GM23338 (cell line): ENCODE results near the gene PRR27. TPM values are rescaled to one million over a fixed set of nuclear protein-coding genes. Genes with fewer than 3 reads are reported as not detected.

ENCODE experiments used
- ATAC-seq: fragments of 200-7000 bp; cut with Tn5 transposase; 3 replicates; pipeline ENCODE4 v1.9.1; 2020
- DNase-seq: peaks from one replicate; pipeline ENCODE4 v3.0.0-alpha.2; 2015; ENCODE audit warnings: low spot score
- H2AFZ ChIP-seq: fragments of 200-600 bp; sonication (generic); 2 replicates; pipeline ENCODE4 v1.8.0; 2016; ENCODE audit warnings: antibody characterized with exemption, mild to moderate bottlenecking, moderate library complexity
- H3F3A ChIP-seq: fragments of 200-600 bp; sonication (generic); replicated peaks from 2 replicates; pipeline ENCODE4 v1.8.0; 2017; ENCODE audit warnings: antibody characterized with exemption, mixed run types, low read depth
- H3K27ac ChIP-seq: fragments of 200-600 bp; sonication (generic); 2 replicates; pipeline ENCODE4 v1.6.1; 2016; ENCODE audit warnings: low read depth
- H3K27me3 ChIP-seq: fragments of 200-600 bp; sonication (generic); 2 replicates; pipeline ENCODE4 v1.8.0; 2016; ENCODE audit warnings: mild to moderate bottlenecking, mixed run types, moderate library complexity; ENCODE audit not compliant: insufficient read depth
- H3K36me3 ChIP-seq: fragments of 200-600 bp; sonication (generic); 2 replicates; pipeline ENCODE4 v1.8.0; 2016; ENCODE audit warnings: mild to moderate bottlenecking; ENCODE audit not compliant: insufficient read depth
- H3K4me1 ChIP-seq: fragments of 200-600 bp; sonication (generic); 2 replicates; pipeline ENCODE4 v1.8.0; 2016; ENCODE audit warnings: mild to moderate bottlenecking, moderate library complexity; ENCODE audit not compliant: insufficient read depth
- H3K4me2 ChIP-seq: fragments of 200-600 bp; sonication (generic); 2 replicates; pipeline ENCODE4 v1.7.1; 2017; ENCODE audit warnings: mixed run types
- H3K4me3 ChIP-seq: fragments of 200-600 bp; sonication (generic); 2 replicates; pipeline ENCODE4 v1.6.1; 2016; ENCODE audit warnings: mixed run types
- H3K79me2 ChIP-seq: fragments of 200-600 bp; sonication (generic); replicated peaks from 2 replicates; pipeline ENCODE4 v1.8.0; 2017; ENCODE audit warnings: mild to moderate bottlenecking; ENCODE audit not compliant: insufficient read depth
- H3K9me2 ChIP-seq: fragments of 200-600 bp; sonication (generic); 2 replicates; pipeline ENCODE4 v1.8.0; 2017; ENCODE audit not compliant: insufficient read depth
- H4K20me1 ChIP-seq: fragments of 200-600 bp; sonication (generic); replicated peaks from 2 replicates; pipeline ENCODE4 v1.8.0; 2017; ENCODE audit warnings: mild to moderate bottlenecking; ENCODE audit not compliant: insufficient read depth
- H3K27ac Mint-ChIP-seq: 2 replicates; pipeline ENCODE4 v1.8.0; 2020; ENCODE audit warnings: inconsistent platforms, mild to moderate bottlenecking, moderate library complexity, mixed read lengths
- H3K27me3 Mint-ChIP-seq: 3 replicates; pipeline ENCODE4 v1.8.0; 2022; ENCODE audit warnings: low read depth, mild to moderate bottlenecking, moderate library complexity, mixed read lengths, inconsistent platforms; ENCODE audit not compliant: insufficient read depth, poor library complexity
- H3K36me3 Mint-ChIP-seq: 3 replicates; pipeline ENCODE4 v1.8.0; 2021; ENCODE audit warnings: low read depth, mild to moderate bottlenecking, inconsistent platforms, moderate library complexity, mixed read lengths
- H3K4me1 Mint-ChIP-seq: 3 replicates; pipeline ENCODE4 v1.8.0; 2020; ENCODE audit warnings: mild to moderate bottlenecking, inconsistent platforms, mixed read lengths
- H3K4me3 Mint-ChIP-seq: 3 replicates; pipeline ENCODE4 v1.8.0; 2021; ENCODE audit warnings: moderate library complexity, mild to moderate bottlenecking, inconsistent platforms, mixed read lengths
- H3K9me3 Mint-ChIP-seq: 3 replicates; pipeline ENCODE4 v1.8.0; 2020; ENCODE audit warnings: moderate library complexity, mild to moderate bottlenecking, inconsistent platforms, mixed read lengths
- CREB1 ChIP-seq: fragments of 250-450 bp; sonication (Bioruptor Pico); IDR thresholded peaks from 2 replicates; pipeline ENCODE4 v1.5.0; 2020; ENCODE audit warnings: low read depth, mild to moderate bottlenecking, moderate library complexity
- EZH2 ChIP-seq: fragments of 200-600 bp; sonication (generic); IDR thresholded peaks from one replicate; pipeline ENCODE4 v1.8.0; 2017; ENCODE audit warnings: antibody characterized with exemption, mild to moderate bottlenecking, low read depth; ENCODE audit not compliant: unreplicated experiment
- EZH2phosphoT487 ChIP-seq: fragments of 200-600 bp; sonication (generic); IDR thresholded peaks from one replicate; pipeline ENCODE4 v1.8.1; 2018; ENCODE audit warnings: antibody characterized with exemption; ENCODE audit not compliant: unreplicated experiment
- JUNB ChIP-seq: IDR thresholded peaks from one replicate; pipeline ENCODE4 v1.6.1; 2016; ENCODE audit warnings: antibody characterized with exemption; ENCODE audit not compliant: unreplicated experiment
- NANOG ChIP-seq: IDR thresholded peaks from 2 replicates; pipeline ENCODE4 v1.6.1; 2016; ENCODE audit warnings: antibody characterized with exemption, borderline replicate concordance
- STAT1 ChIP-seq: IDR thresholded peaks from one replicate; pipeline ENCODE4 v1.6.1; 2016; ENCODE audit warnings: antibody characterized with exemption; ENCODE audit not compliant: unreplicated experiment
- ZNF114 ChIP-seq: fragments of 250-450 bp; sonication (Bioruptor Pico); IDR thresholded peaks from 2 replicates; pipeline ENCODE4 v1.5.0; 2020; ENCODE audit warnings: mild to moderate bottlenecking, moderate library complexity
- polyA plus RNA-seq: library from polyadenylated mRNA; unstranded; fragments of >200 nt; fragmentation: Nextera tagmentation; extraction: Ambion mirVana; gene quantifications from 2 replicates; pipeline ENCODE4 v1.2.1, GENCODE V29; 2016
- total RNA-seq: library from RNA; depleted of rRNA; stranded (reverse); fragments of >200 nt; shearing (Covaris generic); gene quantifications from 2 replicates; pipeline ENCODE4 v1.2.3, GENCODE V29; 2014
- TF ChIP-seq, protein P1 (sequence below): fragments of 250-450 bp; sonication (Bioruptor Pico); IDR thresholded peaks from 2 replicates; pipeline ENCODE4 v1.5.0; 2020; ENCODE audit warnings: mild to moderate bottlenecking, moderate library complexity
- TF ChIP-seq, protein P2 (sequence below), 2 experiments: fragments of 200-600 bp in 1 of 2; sonication (generic) in 1 of 2; conservative IDR thresholded peaks; 2 replicates each; pipeline versions ENCODE4 v1.5.1 to v1.6.1; 2016 to 2017; ENCODE audit warnings: antibody characterized with exemption in 2 of 2, low read depth in 2 of 2, mild to moderate bottlenecking in 2 of 2, moderate library complexity in 1 of 2

Gene PRR27
- total and polyA plus RNA-seq, 2 experiments from 2014 or later, result not detected

DNA sequence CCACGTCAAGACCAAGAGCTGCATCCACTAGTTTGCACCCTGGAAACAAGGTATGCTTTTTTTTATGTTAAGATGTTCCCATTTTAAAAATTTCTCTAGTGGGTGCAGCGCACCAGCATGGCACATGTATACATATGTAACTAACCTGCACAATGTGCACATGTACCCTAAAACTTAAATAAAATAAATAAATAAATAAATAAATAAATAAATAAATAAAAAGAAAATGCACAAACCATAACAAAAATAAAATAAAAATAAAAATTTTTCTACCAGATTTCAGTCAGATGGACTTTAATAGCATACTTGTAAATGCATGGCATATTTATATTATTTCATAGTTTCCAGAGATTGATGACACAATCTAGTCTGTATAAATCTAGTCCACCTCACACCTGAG lies 1.9 kb upstream of the PRR27 start (continued):
- TF ChIP-seq, protein P1, sequence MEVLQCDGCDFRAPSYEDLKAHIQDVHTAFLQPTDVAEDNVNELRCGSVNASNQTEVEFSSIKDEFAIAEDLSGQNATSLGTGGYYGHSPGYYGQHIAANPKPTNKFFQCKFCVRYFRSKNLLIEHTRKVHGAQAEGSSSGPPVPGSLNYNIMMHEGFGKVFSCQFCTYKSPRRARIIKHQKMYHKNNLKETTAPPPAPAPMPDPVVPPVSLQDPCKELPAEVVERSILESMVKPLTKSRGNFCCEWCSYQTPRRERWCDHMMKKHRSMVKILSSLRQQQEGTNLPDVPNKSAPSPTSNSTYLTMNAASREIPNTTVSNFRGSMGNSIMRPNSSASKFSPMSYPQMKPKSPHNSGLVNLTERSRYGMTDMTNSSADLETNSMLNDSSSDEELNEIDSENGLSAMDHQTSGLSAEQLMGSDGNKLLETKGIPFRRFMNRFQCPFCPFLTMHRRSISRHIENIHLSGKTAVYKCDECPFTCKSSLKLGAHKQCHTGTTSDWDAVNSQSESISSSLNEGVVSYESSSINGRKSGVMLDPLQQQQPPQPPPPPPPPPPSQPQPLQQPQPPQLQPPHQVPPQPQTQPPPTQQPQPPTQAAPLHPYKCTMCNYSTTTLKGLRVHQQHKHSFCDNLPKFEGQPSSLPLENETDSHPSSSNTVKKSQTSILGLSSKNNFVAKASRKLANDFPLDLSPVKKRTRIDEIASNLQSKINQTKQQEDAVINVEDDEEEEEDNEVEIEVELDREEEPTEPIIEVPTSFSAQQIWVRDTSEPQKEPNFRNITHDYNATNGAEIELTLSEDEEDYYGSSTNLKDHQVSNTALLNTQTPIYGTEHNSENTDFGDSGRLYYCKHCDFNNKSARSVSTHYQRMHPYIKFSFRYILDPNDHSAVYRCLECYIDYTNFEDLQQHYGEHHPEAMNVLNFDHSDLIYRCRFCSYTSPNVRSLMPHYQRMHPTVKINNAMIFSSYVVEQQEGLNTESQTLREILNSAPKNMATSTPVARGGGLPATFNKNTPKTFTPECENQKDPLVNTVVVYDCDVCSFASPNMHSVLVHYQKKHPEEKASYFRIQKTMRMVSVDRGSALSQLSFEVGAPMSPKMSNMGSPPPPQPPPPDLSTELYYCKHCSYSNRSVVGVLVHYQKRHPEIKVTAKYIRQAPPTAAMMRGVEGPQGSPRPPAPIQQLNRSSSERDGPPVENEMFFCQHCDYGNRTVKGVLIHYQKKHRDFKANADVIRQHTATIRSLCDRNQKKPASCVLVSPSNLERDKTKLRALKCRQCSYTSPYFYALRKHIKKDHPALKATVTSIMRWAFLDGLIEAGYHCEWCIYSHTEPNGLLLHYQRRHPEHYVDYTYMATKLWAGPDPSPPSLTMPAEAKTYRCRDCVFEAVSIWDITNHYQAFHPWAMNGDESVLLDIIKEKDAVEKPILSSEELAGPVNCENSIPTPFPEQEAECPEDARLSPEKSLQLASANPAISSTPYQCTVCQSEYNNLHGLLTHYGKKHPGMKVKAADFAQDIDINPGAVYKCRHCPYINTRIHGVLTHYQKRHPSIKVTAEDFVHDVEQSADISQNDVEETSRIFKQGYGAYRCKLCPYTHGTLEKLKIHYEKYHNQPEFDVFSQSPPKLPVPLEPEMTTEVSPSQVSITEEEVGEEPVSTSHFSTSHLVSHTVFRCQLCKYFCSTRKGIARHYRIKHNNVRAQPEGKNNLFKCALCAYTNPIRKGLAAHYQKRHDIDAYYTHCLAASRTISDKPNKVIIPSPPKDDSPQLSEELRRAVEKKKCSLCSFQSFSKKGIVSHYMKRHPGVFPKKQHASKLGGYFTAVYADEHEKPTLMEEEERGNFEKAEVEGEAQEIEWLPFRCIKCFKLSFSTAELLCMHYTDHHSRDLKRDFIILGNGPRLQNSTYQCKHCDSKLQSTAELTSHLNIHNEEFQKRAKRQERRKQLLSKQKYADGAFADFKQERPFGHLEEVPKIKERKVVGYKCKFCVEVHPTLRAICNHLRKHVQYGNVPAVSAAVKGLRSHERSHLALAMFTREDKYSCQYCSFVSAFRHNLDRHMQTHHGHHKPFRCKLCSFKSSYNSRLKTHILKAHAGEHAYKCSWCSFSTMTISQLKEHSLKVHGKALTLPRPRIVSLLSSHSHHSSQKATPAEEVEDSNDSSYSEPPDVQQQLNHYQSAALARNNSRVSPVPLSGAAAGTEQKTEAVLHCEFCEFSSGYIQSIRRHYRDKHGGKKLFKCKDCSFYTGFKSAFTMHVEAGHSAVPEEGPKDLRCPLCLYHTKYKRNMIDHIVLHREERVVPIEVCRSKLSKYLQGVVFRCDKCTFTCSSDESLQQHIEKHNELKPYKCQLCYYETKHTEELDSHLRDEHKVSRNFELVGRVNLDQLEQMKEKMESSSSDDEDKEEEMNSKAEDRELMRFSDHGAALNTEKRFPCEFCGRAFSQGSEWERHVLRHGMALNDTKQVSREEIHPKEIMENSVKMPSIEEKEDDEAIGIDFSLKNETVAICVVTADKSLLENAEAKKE (CRISPR knock-in tag), result no peak
- TF ChIP-seq JUNB (no peak), ZNF114 (CRISPR knock-in tag) (no peak)
- TF ChIP-seq, protein P2, sequence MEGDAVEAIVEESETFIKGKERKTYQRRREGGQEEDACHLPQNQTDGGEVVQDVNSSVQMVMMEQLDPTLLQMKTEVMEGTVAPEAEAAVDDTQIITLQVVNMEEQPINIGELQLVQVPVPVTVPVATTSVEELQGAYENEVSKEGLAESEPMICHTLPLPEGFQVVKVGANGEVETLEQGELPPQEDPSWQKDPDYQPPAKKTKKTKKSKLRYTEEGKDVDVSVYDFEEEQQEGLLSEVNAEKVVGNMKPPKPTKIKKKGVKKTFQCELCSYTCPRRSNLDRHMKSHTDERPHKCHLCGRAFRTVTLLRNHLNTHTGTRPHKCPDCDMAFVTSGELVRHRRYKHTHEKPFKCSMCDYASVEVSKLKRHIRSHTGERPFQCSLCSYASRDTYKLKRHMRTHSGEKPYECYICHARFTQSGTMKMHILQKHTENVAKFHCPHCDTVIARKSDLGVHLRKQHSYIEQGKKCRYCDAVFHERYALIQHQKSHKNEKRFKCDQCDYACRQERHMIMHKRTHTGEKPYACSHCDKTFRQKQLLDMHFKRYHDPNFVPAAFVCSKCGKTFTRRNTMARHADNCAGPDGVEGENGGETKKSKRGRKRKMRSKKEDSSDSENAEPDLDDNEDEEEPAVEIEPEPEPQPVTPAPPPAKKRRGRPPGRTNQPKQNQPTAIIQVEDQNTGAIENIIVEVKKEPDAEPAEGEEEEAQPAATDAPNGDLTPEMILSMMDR (conservative IDR thresholded peaks at IDR 0.05; ENCODE audit: low read depth in 2 of 2), result no peak

DNA sequence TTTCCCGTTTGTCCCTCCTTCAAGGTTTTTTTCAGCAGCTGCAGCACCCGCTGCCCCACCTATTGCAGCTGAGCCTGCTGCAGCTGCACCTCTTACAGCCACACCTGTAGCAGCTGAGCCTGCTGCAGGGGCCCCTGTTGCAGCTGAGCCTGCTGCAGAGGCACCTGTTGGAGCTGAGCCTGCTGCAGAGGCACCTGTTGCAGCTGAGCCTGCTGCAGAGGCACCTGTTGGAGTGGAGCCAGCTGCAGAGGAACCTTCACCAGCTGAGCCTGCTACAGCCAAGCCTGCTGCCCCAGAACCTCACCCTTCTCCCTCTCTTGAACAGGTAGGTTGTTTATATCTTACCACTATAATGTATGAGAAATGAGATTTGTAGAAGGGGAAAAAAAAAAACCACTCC lies 4.5 kb downstream of the PRR27 start:
- peak; percentile 2 for DNase-seq
- Histone ChIP-seq H3F3A (no peaks in the 10 kb centered on the region), H3K27me3 (no peaks in the 10 kb centered on the region), H3K79me2 (no peaks in the 10 kb centered on the region), H2AFZ (no peak overlapping the region), H3K4me1 (no peaks in the 10 kb centered on the region), H3K9me2 (no peaks in the 10 kb centered on the region), H3K27ac (no peak overlapping the region), H3K4me2 (no peak overlapping the region), H3K36me3 (no peaks in the 10 kb centered on the region), H3K4me3 (no peak overlapping the region), H4K20me1 (no peaks in the 10 kb centered on the region)
- Mint-ChIP-seq H3K4me3 (no peak overlapping the region), H3K27ac (no peak overlapping the region), H3K4me1 (no peaks in the 10 kb centered on the region), H3K27me3 (no peaks in the 10 kb centered on the region), H3K9me3 (no peaks in the 10 kb centered on the region), H3K36me3 (no peaks in the 10 kb centered on the region)
- no peak for ATAC-seq
- TF ChIP-seq JUNB, result no peak
- no peak for TF ChIP-seq CREB1 (CRISPR knock-in tag)
- TF ChIP-seq EZH2phosphoT487, result no peak
- TF ChIP-seq NANOG, result no peak
- no peak for TF ChIP-seq ZNF114 (CRISPR knock-in tag)
- TF ChIP-seq, protein P1 (CRISPR knock-in tag), result no peak
- no peak for TF ChIP-seq EZH2
- TF ChIP-seq STAT1, result no peak
